ENCODE measurements around the gene MRPL53. TPM values are rescaled to one million over a fixed set of nuclear protein-coding genes. Genes with fewer than 3 reads are reported as not detected.

The MRPL53 gene
- total RNA-seq, 1 experiment from 2014 or later = 55.9 TPM

- DNase-seq (ENCODE audit: low read depth, low spot score) = peak; percentile 97
- in situ Hi-C loops (cut with HindIII; ENCODE audit: low pct_unique_long_range_greater_than_20kb, low sequenced_read_pairs) = no loop called here
Observed at GRCh38 chr2:74440378-74441169, 31.9 kb downstream of the MRPL53 start.

- in situ Hi-C loops (cut with HindIII; ENCODE audit: low pct_unique_long_range_greater_than_20kb, low sequenced_read_pairs) = no loop called here
- DNase-seq (ENCODE audit: low read depth, low spot score) = peak; percentile 87
Observed at GRCh38 chr2:74439803-74440377, 32.6 kb downstream of the MRPL53 start.

GRCh38 chr2:74439373-74439772 is 33.1 kb downstream of the MRPL53 start:
- no peak for DNase-seq (ENCODE audit: low read depth, low spot score)
- in situ Hi-C loops (cut with HindIII; ENCODE audit: low pct_unique_long_range_greater_than_20kb, low sequenced_read_pairs) = no loop called here

- no peak for DNase-seq (ENCODE audit: low read depth, low spot score)
- in situ Hi-C loops (cut with HindIII; ENCODE audit: low pct_unique_long_range_greater_than_20kb, low sequenced_read_pairs) = no loop called here
Observed at GRCh38 chr2:74438248-74438647, 34.2 kb downstream of the MRPL53 start.

- peak; percentile 31 for DNase-seq (ENCODE audit: low read depth, low spot score)
- in situ Hi-C loops (cut with HindIII; ENCODE audit: low pct_unique_long_range_greater_than_20kb, low sequenced_read_pairs) = no loop called here
Observed at GRCh38 chr2:74436848-74437695, 35.4 kb downstream of the MRPL53 start.

GRCh38 chr2:74436111-74436805 is 36.2 kb downstream of the MRPL53 start:
- in situ Hi-C loops (cut with HindIII; ENCODE audit: low pct_unique_long_range_greater_than_20kb, low sequenced_read_pairs) = no loop called here
- no peak for DNase-seq (ENCODE audit: low read depth, low spot score)

- in situ Hi-C loops (cut with HindIII; ENCODE audit: low pct_unique_long_range_greater_than_20kb, low sequenced_read_pairs) = no loop called here
- DNase-seq (ENCODE audit: low read depth, low spot score) = no peak
Observed at GRCh38 chr2:74430502-74430901, 42.0 kb downstream of the MRPL53 start.

- no peak for DNase-seq (ENCODE audit: low read depth, low spot score)
- in situ Hi-C loops (cut with HindIII; ENCODE audit: low pct_unique_long_range_greater_than_20kb, low sequenced_read_pairs) = no loop called here
Observed at GRCh38 chr2:74429487-74430451, 42.7 kb downstream of the MRPL53 start.

- in situ Hi-C loops (cut with HindIII; ENCODE audit: low pct_unique_long_range_greater_than_20kb, low sequenced_read_pairs) = no loop called here
- DNase-seq (ENCODE audit: low read depth, low spot score) = no peak
Observed at GRCh38 chr2:74428675-74429074, 43.8 kb downstream of the MRPL53 start.

GRCh38 chr2:74427551-74427950 is 44.9 kb downstream of the MRPL53 start:
- no peak for DNase-seq (ENCODE audit: low read depth, low spot score)
- in situ Hi-C loops (cut with HindIII; ENCODE audit: low pct_unique_long_range_greater_than_20kb, low sequenced_read_pairs) = no loop called here

GRCh38 chr2:74426181-74426758 is 46.2 kb downstream of the MRPL53 start:
- in situ Hi-C loops (cut with HindIII; ENCODE audit: low pct_unique_long_range_greater_than_20kb, low sequenced_read_pairs) = no loop called here
- DNase-seq (ENCODE audit: low read depth, low spot score) = no peak

GRCh38 chr2:74425523-74425922 is 47.0 kb downstream of the MRPL53 start:
- in situ Hi-C loops (cut with HindIII; ENCODE audit: low pct_unique_long_range_greater_than_20kb, low sequenced_read_pairs) = no loop called here

GRCh38 chr2:74424995-74425406 is 47.5 kb downstream of the MRPL53 start:
- no peak for DNase-seq (ENCODE audit: low read depth, low spot score)
- in situ Hi-C loops (cut with HindIII; ENCODE audit: low pct_unique_long_range_greater_than_20kb, low sequenced_read_pairs) = no loop called here

More at GRCh38 chr2:74425523-74425922, 47.0 kb downstream of the MRPL53 start:
- no peak for DNase-seq (ENCODE audit: low read depth, low spot score)

GRCh38 chr2:74424139-74424992 is 48.1 kb downstream of the MRPL53 start:
- no peak for DNase-seq (ENCODE audit: low read depth, low spot score)
- in situ Hi-C loops (cut with HindIII; ENCODE audit: low pct_unique_long_range_greater_than_20kb, low sequenced_read_pairs) = no loop called here

- no peak for DNase-seq (ENCODE audit: low read depth, low spot score)
- in situ Hi-C loops (cut with HindIII; ENCODE audit: low pct_unique_long_range_greater_than_20kb, low sequenced_read_pairs) = no loop called here
Observed at GRCh38 chr2:74423231-74424095, 49.0 kb downstream of the MRPL53 start.

Data from SK-MEL-5 (cell line).